GM21576 (cell line): ENCODE measurements around the gene IFI35.
"Not testable (repeated sequence)": the region's sequence is repeated elsewhere in the genome, so short reads cannot be mapped to it uniquely, and the experiment has no call there.

Source experiments
- ATAC-seq: cut with Tn5 transposase; IDR thresholded peaks from one replicate; pipeline ENCODE4 v1.9.1; 2021; ENCODE audit warnings: mild to moderate bottlenecking, moderate library complexity; ENCODE audit not compliant: unreplicated experiment

The IFI35 gene

DNA sequence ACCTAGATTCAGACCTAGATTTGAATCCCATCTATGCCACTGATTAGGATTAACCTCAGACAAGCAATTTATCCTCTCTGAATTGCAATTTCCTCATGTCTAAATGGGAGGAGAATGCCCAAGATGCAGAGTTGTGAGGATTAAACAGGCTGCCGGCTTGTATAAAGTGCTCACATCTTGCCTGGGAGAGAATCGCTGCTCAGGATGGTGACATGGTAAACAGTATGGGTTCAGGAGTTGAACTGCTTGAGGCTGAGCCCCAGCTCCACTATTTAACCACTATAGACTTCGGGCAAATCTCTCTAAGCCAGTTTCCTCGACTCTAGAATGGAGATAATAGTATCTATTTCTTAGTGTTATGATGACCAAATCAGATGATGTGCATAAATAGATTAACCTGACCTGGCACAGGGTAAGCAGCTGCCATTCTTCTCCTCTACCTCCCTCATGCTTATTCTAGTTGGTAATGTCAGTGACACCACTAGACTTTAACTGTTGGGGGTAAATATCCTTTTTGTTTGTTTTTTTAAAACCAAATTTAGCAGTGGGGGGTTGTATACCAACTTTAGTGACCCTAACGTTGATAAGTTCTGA lies 9.1 kb upstream of the IFI35 start:
- no peak for ATAC-seq

DNA sequence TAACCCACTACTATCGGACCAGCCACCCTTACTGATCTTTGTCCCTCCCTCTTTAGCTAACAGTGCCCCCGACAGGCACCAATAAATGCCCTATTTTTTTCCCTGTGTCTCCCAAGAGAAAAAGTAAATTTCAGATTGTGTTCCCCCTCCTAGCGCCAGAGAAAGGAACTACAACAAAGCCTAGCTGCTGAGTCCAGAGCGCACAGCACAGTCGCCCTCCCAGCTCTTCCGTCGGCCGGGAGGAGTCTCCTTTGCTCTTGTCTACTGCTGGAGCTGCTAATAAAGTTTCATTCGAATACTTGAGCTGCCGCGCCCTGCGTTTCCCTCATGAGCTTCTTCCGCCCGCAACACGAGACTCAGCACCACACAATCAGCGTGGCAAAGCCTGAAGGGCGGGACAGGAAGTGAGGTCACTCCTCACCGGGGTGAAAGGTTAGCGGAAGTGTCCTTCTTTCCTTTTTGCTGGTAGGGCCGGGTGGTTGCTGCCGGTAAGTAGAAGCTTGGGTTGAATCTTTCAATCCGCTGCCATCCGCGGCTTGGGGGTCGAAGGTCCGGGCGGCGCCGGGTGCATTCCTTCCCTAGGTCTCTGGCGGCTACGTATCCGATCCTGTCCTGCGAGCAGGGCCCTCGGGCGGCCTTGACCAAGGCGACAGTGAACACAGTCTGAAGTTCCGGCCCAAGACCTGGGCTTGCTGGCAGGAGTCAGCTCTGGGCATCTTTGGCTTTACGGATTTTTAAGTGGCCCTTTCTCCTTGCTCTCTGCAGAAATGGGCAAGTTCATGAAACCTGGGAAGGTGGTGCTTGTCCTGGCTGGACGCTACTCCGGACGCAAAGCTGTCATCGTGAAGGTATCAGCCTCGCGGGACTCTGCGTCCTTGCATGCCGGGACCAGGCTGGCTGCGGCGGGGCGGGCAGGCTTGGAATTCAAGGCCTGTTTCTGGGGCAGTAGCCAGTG lies 8.3 kb upstream of the IFI35 start, which contains the start of gene RPL27:
Gene RPL27, plus strand, starts transcription at position 436 of the 955 bp plus-strand sequence. Its CDS starts 332 bp downstream, at position 768.
- peak; percentile 89 for ATAC-seq

DNA sequence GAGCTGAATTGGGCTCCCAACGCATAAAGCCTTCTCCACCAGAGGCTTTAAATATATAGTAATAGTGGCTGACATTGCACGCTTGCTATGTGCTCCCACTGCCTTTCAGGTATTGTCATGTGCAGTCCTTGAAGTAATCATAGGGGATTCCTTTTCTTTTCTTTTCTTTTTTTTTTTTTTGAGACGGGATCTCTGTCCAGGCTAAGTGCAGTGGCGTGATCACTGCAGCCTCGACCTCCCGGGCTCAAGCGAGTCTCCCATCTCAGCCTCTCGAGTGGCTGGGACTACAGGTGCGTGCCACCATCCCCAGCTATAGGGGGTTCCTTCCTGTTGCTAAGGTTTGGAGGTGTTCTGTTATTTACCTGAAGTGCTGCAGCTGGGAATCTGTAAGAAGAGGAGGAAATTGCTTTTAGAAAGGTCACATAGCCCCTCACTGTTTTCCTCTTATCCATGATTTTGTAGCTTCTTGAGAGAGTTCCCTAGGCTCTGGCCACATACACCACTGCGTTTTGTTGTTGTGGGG lies 7.5 kb upstream of the IFI35 start:
- ATAC-seq, result no peak

DNA sequence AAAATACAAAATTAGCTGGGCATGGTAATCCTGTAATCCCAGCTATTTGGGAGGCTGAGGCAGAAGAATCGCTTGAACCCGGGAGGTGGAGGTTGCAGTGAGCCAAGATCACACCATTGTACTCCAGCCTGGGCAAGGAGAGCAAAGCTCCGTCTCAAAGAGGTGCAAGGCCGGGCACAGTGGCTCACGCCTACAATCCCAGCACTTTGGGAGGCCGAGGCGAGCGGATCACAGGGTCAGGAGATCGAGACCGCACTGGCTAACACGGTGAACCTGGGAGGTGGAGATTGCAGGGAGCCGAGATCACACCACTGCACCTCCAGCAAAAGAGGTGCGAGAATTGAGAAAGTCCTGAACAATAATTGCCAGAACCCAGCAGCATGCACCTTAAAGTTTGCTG lies 5.7 kb upstream of the IFI35 start:
- ATAC-seq, result not testable (repeated sequence)

DNA sequence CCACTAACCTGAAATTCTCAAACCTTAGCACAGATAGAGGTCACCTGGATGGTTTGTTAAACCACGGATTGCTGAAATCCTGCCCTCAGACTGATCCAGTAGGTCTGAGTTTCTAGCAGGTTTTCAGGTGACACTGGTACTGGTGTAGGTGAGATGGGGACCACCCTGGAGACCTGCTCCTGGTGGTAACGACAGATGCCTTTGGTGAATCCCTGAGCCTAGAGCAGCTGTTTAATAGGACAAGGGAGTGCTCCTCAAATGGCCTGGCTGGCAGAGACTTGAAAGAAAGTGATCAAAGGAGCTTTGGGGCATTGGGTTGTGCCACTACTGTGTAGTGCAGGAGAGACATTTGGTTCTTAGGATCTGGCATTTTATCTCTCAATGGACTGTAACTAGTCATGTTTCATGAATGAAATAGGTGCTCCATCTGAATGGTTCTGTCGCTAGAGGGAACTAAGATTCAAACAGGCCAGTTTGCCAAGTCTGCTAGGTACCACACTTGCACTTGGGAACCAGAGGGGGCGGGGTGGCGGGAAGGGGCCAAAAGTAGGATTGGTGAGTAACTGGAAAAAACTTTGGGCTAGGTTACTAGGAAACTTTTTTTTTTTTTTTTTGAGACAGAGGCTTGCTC lies 2.9 kb upstream of the IFI35 start:
- ATAC-seq, result no peak

DNA sequence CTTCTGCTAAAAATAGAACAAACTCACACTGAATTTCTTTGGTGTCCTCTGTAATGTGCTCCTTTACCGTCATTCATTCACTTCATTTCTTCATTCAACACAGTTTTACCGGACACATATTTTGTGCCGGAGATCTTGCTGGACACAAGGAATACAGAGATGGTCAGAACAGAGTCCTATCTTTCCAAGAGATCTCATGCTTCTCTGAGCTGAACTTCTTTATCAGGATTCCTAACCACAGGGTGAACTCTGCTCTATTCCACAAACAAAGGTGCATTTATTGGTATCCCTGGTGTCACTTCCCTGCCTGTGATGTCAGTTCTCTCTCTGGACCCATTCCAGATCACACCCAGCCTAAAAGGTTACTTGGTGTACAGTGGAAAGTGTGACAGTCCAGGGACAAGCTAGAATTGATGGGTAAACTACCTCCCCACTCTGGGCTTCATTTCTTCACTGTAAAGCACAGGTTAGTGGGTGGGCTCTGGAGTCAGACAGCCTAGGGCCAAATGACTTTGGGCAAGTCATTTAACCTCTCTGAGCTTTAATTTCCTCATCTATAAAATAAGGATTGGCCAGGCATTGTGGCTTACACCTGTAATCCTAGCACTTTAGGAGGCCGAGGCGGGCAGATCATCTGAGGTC lies 4.2 kb downstream of the IFI35 start:
- no peak for ATAC-seq

DNA sequence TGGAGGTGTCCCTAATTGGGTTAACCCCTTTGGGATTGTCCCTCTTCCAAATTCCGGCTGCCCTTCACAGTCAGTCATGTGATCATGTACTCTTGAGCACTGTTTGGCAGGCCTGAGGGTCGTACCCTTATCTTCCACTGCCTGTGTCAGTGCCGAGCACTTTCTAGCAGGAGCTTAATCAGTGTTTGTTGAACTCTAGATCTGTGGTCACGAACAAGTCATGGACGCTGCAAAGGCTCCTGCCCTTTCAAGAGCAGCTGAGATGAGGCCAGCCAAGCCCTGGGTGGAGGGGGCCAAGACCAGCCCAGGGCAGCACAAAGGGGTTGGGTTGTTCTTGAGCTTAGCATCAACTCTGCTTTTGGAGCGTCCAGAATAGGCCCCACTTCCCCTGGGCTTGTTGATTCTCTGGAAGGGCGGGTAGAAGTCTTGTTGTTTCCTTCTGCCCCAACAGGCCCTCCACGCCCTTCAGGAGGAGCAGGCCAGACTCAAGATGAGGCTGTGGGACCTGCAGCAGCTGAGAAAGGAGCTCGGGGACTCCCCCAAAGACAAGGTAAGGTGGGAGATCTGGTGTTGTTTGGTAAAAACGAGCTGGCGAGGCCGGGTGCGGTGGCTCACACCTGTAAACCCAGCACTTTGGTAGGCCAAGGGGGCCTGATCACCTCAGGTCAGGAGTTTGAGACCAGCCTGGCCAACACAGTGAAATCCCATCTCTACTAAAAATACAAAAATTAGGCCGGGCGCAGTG lies 5.3 kb downstream of the IFI35 start:
- ATAC-seq, result no peak

DNA sequence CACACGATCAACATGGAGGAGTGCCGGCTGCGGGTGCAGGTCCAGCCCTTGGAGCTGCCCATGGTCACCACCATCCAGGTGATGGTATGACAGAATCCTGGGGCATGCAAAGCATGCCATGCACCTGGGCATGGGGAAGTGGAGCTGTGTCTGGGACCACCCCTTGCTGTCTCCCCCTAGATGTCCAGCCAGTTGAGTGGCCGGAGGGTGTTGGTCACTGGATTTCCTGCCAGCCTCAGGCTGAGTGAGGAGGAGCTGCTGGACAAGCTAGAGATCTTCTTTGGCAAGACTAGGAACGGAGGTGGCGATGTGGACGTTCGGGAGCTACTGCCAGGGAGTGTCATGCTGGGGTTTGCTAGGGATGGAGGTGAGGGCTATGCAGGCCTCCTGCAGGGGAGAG lies 6.7 kb downstream of the IFI35 start:
- no peak for ATAC-seq

DNA sequence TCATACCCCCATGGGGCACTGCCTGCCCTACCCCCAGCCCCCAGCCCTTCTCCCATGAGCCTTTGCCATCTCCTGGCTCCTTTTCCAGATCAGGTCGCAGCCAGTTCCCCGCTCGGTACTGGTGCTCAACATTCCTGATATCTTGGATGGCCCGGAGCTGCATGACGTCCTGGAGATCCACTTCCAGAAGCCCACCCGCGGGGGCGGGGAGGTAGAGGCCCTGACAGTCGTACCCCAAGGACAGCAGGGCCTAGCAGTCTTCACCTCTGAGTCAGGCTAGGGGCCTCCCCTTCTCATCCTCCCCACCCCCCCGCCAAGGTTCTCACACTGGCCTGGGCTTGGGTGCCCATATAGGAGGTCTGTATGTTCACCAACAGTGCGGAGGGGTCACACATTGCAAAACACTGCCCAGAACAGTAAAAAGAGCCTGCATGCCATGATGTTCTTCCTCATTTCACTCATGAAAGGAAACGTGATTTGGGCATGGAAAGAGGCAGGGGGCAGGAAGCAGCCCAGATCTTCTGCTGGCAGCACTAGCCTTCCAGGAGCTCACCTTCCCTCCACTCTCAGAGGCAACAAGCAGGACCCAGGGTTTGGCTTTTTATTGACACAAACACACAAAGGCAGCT lies 7.5 kb downstream of the IFI35 start:
- no peak for ATAC-seq

DNA sequence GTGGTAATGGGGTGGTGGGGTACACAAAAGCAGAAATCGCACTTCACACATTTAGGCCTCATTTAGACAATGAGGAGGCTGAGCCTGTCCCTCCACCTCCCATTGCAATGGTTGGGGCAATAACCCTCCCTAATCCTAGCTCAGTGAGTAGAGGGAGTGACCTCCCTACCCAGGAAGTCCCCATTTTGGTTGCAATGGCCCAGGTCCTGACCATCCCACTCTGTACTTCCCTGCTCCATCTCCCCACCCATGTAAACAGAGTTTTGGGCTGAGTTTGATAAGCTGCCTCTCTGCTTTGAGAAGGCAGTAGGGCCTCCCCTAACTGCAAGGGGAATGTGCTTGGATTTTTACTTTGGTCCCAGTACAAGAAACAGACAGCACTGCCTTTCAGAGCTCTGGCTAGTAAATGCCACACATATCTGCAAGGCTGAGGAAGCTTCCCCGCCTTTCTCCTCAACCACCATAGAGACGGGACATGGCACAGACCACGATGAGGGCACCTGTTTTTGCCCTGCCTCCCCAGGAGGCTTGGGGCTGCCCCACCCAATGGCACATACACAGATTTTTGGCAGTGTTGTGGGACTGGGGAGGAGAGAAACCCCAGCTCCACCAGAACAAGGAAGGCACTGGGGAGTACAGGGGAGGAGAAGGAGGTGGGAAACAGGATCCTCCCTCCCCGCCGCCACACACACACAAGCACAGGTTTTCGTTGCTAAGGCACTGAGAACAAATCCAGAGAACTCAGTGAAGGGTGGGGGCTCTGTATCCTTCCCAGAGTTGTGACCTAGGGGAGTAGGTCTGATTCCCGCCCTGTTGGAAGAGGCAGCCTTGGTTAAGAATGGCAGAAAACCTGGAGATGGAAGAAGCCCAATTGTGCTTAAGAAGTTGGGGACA lies 8.3 kb downstream of the IFI35 start:
- no peak for ATAC-seq

DNA sequence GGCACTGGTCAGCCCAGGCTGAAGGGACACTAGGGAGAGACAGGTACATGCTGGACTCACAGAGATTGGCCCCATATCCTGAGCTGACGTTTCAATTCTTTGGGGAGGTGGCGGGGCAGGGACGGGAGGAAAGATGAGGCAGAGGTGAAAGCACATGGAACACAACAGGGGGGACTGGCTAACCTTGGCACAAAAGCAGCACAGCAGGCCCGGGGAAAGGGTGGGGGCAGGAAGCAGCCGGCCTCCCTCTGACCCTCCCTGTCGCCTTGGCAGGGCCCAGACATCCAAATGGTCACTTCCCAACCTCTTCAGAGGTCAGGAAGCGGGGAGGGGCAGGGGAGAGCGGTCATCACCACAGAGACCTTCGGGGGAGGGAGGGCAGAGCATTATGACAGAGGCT lies 9.0 kb downstream of the IFI35 start:
- ATAC-seq, result no peak

DNA sequence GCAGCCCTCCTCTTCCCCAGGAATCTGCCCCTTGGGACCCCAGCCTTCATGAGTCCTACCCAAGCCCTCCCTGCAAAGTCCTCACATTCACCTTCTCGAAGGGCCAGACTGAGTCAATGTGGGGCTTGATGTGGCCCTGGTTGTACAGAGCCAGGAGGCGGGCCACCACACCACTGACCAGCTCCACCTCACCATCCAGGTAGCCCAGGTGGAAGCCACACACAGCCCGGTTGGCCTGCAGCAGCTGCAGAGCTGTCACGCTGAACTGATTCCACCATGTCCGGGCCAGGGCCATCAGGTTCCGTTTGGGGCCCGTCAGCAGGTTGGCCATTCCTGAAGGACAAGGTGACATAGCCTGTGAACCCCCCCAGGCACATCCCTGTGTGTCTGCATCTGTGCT lies 9.6 kb downstream of the IFI35 start:
- no peak for ATAC-seq

DNA sequence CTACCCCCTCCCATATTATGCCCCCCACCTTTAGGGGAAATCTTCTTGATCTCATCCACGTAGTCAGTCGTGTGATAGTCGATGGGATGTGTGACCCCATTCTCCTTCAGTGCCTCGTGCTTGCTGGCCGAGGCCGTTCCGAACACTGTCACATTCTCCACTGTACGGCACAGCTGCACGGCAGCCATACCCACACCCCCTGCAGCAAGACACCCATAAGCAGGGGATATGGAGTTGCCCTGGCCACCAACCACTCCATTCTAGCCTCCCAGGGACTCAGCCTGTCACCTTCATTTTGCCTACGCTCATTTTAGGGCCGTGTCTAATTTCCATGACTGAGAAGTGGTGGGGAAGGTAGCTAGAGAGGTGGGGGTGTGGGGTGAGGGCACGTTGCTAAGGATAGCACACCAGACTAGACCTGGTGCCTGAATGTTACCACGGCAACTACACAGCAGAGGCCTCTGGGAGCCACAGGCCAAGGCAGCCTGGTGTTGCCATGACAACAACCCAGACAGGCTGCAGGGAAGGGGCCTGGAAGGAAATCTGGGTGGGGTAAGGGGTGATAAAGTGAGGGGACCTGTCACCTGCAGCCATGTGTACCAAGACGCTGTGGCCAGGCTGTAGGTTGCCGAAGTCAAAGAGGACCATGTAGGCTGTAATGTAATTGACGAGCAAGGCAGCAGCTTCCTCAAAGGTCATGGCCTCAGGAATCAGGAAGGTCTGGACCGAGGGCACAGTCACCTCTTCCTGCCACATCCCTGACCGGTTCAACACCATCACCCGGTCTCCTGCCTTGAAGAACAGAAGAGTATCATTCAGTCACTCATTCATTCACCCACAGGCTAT lies 11.6 kb downstream of the IFI35 start:
- no peak for ATAC-seq

DNA sequence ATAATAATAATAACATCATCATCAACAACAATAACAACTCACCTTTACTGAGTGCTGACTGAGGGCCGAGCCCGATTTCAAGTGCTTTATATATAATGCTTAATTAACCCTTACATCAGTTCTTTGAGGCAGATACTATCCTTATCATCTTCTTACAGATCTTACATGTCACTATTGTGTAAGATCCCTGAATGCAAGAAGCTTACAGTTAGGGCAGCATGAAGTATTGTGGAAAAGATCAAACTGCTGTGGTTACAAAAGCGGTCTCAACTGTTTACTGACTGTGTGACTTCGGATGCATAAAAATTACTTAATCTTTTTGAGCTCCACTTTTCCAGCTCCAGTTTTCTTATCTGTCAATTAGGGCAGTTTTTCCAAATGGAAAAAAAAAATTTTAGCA lies 12.3 kb downstream of the IFI35 start:
- ATAC-seq, result no peak

DNA sequence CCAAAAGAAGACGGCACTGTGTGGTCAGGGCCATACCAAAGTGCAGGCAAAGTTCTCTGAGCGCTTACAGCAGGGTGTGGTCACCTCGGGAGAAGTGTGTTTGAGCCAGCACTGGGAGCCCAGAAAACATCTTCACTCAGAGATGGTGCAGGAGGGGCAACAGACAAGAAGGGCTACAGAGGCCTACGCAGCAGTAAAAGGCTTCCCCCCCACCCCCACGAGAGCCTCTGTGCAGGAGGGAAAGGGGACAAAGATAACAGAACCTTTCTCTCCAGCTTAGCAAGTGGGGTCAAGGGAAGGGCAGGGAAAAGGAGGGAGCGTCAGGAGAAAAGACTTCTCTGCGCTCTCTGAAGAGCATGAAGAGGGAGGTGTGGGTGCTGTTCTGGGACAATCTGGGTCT lies 12.8 kb downstream of the IFI35 start:
- ATAC-seq, result no peak

DNA sequence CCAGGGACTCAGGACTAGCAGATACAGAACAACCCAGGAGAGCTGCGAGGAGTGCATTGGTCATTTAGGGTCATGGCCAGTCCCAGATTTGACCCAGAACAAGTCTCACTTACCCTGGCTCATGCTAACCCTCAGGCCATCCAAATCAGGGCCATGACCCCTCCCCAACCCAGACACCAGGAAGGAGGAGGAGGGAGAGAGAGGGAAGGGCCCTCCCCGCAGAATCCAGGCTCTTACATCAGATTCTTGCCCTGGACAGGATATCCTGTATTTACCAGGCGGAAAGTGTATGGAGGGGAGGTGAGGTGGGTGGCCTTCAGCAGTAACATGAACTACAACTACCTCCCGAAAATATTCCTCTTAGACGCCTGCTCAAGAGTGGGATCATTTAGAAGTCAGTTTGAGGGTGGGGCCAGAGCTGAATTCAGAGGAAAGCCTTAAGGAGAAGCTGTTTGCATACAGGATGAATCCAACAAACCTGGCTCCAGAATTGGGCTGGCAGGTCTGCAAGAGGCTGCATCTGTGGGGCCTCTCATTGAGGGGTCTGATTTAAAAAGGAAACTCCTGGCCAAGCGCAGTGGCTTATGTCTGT lies 13.5 kb downstream of the IFI35 start:
- ATAC-seq, result no peak
